Hepatic stellate cell (primary cell): ENCODE measurements around the gene ZDHHC5.
"Not testable (repeated sequence)": the region's sequence is repeated elsewhere in the genome, so short reads cannot be mapped to it uniquely, and the experiment has no call there.

Source experiments
- DNase-seq: peaks from one replicate; pipeline ENCODE4 v3.0.0; 2011; ENCODE audit warnings: low spot score

The ZDHHC5 gene

DNA sequence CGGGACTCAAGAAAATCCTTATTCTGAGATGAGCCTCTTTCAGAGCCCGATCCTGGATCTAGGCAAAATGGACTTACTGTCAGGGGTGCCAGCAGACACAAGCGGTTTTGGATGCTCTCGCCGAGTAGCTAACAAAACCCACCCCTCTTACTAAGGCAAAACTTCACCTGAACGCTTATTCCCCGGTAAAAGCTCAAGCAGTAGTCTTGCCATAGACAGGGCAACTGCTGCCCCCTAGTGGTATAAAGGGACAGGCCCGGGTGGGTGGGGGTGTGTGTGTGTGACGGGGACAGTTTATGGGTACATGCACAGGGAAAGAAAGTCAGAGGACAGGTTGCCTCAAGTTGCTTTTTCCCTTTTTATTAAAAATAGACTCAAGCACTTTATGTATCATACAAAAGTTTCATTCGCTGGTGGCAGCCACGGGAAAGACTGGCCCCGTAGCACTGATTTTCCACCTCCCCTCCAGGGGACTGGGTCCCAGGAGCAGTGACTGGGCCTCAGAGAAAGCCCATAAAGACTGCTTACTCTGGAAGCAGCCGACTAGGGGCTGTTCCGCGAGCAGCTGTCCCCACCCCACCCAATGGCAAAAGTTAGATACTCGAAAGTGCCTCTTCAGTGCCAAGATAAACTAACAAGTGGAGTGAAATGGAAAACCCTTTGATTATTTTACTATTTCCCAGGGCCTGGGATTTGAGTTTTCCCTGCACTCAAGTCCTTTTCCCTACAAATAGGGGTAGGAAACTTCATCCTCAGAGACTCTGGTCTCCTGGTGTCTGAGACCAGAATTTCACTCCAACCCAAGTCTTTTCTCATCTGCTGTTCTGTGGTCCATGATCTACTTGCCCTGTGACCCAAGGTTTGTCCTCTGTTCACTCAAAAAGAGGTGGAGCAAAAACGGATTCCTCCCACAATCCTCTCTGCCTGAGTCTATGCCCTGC lies 22.9 kb upstream of the ZDHHC5 start:
- DNase-seq = peak; percentile 82

DNA sequence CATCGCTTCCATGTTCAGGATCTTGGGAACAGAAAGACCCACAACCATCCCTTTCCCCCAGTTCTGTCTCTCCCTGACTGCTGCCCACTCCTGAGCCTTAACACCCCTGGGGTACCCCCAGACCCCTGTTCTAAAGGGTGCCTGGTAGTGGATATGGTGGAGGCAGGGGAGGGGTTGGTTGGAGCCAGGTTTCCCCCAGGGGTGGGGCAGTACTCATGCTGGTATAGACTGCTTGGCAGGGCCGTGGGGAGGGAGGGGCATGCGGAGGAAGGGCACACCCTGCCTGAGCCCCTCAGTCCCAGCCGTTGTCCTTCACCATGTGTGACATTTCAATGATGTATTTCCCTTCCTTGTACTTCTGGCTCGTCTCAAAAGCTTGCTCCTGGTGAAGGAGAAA lies 22.2 kb upstream of the ZDHHC5 start:
- DNase-seq = no peak

DNA sequence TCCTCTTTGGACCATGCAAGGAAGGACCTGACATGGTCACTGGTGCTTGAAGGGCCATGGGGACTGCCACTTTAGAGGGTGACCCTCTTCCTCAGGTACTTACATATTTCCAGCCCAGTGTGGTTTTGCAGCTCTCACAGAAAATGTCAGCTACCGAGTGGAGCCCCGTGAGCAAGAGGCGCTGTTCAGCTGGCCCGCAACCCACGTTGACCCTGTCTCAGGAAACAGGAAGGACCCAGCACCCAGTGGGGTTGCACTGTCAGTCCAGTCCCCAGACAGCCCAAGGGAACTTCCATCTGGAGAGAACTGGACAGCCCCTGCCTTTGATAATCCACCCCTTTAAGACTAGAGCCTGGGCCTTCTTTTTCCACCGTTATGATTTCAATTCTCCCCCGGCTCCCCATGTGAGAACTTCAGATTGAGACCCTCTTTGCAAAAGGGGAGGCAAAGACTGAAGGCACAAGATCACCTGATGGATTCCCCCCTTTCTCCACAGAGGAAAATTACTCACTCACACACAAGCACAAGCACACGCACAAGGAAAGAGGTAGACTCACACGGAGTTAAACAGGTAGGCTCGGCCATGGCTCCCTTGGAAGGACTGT lies 21.6 kb upstream of the ZDHHC5 start:
- no peak for DNase-seq

DNA sequence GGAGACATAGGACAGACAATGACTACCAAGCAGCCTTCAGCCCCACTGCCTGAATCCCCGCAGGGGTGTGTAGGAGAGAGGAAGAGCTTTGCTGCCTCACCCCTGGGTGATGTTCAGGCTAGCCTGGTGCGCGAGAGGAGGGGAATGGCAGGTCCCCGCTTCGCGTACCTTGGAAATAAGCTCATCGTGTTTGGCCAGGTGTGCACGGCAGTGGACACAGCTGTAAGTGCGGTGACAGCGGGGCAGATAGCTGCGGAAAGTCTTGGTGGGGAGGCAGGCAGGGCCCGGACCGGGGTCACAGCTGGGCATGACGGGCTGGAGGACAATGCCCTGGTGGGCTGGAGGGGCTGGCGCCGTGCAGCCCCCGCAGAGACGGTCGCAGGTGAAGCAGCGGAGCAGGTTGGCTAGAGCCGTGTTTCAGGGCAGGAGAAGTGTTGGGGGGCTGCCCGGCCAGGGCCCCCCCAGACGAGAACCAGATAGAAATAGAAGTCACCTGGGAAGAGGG lies 21.1 kb upstream of the ZDHHC5 start:
- DNase-seq = no peak

DNA sequence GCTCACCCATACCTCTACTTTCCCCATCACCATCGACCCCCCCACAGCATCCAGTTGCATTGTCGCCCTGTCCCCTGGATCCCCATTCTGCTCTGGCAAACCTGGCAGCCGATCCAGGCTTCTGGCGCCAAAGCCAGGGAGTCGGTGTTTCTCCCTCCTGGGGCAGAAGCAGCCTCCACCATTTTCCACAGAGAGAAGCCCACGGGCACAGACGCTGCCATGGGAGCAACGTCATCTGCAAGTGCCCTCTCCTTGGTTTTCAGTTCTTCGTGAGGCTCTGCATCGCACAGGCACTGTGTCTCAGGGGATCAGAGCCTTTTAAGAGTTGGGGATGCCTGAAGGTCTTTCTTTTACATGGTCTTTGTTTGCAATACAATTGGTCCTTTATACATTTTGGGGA lies 20.5 kb upstream of the ZDHHC5 start:
- DNase-seq = no peak

DNA sequence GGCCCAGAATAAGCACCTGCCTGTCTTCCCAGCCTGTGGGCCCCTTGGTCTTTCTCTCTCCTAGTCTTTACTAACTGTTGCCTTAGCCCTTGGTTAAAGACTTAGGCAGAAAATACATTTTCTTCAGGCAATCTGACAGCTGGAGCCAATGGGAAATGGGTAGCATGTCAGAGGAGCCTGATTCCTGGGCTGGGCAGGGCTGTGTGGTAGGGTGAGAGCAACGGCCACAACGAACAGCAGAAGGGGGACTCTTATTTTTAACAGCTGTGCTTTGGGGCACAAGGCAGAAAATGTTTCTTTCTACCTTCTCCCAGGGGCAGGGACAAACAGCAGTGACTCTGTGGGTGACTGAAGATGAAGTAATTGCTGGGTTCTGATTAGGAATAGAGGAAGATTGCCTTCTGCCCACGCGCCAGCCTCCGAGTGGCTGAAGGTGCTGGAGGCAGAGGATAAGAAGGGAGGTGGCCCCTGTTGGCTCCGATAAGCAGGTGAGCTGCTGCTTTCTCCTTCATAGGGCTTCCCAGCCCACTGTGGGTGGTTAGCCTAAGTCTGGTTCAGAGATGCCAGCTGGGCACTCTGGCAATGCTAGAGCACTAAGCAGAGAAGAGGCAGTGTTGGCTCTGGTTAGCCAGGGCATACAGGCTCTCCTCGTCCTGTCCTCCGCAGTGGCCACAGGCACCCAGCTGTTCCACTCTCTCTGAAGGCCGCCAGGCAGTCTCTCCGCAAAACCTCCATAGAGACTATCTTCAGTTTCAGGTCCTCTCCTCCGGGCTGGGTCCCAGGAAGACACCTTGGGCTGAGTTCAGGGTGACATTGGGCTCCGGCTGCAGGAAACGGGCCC lies 19.7 kb upstream of the ZDHHC5 start:
- no peak for DNase-seq

DNA sequence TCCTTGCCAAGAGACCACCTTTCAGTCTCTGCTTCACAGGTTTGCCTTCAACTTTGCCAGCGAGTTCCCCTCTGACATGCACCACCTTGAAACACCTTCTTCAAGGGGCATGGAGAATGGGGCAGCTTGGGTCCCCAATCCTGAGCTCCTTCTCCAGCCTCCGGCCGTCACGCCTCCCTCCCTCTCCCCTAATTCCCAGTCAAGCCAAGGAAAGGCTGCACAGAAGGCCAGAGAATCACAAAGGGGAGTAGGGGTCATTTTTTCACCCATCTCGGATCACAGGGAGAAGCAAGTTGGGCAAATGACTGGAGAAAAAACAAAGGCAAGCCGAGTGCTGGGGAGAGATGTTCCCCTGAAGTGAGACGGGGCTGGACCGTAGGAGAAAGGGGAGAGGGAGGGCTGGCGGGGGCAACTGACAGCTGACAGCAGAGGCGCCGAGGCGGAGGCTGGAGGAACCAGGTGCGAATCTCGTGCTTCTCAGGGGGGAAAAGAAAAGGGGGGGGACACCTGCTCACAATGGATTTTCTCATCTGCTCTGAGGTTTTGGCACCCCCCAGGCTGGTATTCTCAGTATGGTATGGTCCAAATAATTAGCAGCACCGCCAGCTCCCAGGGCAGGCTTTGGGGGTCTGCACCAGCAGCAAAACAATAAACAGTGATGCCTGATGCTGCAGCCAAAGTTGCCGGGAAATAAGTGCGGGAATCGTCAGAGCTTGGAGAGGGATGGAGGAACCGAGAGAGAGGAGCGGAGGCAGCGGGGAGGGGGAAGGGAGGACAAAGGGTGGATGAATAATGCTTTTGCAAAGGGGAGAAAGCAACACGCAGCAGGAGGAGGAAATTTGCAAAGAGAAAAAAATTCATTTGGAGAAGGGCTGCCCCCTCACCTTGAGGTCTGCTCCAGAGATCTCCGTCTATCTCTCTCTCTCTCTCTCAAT lies 18.8 kb upstream of the ZDHHC5 start:
- no peak for DNase-seq

DNA sequence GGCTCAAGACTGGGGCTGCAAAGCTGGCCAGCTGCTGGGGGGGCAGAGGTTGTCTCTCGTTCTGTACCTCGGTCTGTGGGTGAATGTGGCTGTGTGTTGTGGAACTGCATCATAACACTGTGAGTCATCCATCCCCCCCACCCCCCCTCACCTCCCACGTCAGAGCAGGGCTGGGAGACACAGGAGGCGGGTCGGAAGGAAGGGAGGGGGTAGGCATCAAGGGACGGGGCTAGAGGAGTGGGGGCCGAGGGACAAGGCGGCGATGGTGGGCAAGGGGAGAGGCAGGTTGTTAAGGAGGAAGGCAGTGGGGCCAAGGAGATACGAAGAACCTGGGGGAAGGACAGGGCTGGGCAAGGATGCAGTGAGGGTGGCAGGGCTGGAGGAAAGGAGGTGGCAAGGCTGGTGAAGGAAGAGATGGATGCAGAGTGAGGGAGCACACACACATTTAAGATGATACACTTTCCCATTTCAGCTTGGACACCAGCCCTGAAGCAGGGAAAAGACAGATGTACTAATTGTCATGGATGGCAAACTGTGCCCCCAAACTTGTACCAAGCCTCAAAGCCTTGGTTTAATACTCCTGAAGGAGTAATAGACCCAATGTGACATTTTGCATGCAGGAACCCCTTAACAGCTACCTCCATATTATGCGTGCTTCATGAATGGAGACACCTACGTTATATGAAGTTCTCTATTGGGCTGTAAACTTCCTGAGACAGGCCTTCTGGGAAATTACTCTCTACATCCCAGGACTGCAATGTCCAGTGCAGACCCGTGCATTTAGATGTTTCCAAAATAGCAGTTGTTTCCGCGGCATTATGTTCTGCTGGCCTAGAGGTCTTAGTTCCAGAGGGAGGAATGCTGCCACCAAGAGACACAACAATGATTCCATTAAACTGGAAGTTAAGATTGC lies 17.8 kb upstream of the ZDHHC5 start, which contains the start of gene YPEL4:
Gene YPEL4 (minus strand): TSS at position 87 of the 913 bp plus-strand sequence. CDS start 2,805 bp downstream, outside the sequence.
- DNase-seq = peak; percentile 88

DNA sequence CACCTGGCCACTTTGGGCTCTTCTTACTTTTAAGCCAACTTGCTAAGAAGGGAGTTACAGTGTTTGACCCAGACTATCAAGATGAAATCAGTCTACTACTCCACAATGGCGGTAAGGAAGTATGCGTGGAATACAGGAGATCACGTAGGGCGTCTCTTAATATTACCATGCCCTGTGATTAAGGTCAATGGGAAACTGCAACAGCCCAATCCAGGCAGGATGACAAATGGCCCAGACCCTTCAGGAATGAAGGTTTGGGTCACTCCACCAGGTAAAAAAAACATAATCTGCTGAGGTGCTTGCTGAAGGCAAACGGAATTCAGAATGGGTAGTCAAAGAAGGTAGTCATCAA lies 17.2 kb upstream of the ZDHHC5 start:
- DNase-seq = no peak

DNA sequence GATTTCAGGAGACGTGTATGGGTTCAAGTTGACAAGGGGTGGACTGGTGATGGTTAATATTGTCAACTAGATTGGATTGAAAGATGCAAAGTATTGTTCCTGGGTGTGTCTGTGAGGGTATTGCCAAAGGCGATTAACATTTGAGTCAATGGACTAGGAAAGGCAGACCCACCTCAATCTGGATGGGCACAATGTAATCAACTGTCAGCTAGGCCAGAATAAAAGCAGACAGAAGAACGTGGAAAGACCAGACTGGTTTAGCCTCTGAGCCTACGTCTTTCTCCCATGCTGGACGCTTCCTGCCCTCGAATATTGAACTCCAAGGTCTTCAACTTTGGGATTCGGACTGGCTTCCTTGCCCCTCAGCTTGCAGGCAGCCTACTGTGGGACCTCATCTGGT lies 16.5 kb upstream of the ZDHHC5 start:
- no peak for DNase-seq

DNA sequence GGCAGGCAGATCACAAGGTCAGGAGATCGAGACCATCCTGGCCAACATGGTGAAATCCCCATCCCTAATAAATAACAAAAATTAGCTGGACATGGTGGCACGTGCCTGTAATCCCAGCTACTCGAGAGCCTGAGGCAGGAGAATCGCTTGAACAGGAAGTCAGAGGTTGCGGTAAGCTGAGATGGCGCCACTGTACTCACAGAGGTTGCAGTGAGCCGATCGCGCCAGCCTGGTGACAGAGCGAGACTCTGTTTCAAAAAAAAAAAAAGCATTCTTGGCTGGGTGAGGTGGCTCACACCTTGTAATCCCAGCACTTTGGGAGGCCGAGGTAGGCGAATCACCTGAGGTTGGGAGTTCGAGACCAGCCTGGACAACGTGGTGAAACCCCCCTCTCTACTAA lies 15.7 kb upstream of the ZDHHC5 start:
- DNase-seq = not testable (repeated sequence)

DNA sequence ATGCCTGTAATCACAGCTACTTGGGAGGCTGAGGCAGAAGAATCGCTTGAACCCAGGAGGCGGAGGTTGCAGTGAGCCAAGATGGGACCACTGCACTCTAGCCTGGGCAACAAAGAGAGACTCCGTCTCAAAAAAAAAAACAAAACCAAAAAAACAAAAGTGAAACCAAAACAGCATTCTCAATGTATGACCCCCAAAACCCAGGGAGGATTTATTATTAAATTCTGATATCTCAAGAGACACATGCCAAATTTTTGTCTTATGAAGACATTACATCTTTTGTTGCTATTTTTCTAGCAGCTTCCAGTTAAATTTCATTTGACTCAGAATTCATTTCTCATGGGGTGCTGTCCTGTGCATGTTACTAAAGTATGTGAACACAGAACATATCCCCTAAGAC lies 15.3 kb upstream of the ZDHHC5 start:
- no peak for DNase-seq

DNA sequence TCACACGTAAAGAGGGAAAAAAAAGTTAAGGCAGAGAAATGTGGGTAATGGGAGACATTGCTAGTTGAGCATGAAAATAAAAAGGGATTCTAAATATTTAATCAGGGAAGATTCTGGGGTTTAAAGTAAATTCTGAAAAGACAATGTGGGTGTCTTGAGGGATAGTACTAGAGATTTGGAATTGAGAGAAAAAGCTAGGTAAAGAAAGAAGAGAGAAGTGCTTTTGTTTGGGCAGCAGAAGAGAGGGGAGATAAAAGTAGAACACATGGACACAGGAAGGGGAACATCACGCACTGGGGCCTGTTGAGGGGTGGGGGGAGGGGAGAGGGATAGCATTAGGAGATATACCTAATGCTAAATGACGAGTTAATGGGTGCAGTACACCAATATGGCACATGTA lies 14.8 kb upstream of the ZDHHC5 start:
- no peak for DNase-seq

DNA sequence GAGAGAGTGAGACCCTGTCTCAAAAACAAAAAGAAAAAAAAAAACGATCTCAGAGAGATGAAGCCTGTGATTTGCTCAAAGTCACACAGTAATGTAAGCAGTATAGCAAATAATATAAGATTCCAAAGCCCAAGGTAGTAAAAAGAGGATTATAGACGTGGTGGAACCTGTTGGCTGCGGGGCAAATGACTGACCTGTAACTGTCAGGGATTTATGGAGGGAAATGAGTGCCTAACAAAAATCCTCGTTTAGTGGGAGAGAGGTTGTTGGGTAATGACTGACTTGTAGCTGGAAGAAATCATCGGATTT lies 11.1 kb upstream of the ZDHHC5 start:
- DNase-seq = no peak

DNA sequence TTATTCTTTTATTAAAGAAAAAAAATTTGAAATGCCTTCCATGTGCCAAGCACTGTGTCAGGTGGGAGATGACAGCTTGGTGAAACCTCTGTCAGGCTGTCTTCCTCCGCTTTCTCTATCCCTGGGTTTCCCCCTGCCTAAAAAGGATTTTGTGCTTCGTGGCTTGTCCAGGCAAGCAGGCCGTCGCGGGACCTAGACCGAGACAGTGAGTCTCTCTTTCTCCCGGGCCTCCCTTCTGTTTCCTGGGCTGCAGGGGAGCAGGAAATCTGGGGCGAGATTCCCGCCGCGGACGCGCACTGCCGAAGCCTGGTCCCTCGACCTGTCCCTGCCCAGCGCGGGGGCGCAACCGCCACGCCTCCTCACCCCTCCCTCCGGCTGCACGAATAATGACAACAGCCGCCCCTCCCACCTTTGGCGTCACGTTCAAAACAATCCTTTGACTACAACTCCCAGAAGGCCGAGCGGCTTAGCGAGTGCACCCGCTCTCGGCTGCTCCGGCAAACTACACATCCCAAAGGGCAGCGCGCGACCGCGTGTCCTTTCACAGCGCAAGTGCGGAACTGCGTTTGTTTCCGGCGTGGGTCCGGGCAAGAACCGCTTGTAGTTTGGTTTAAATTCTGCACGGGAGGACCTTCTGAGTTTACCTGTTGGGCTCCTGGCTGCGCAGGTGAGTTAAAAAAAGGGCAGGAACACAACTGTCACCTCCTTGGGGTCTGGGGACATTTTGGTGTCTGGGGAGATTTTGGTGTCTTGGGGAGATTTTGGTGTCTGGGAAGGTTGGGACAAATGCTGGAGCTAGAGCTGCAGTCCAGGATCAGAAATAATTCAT lies 10.5 kb upstream of the ZDHHC5 start, which contains the start of gene CLP1:
Gene CLP1 (plus strand): TSS at position 569 of the 829 bp plus-strand sequence. CDS start 1,715 bp downstream, outside the sequence.
- DNase-seq = peak; percentile 93

DNA sequence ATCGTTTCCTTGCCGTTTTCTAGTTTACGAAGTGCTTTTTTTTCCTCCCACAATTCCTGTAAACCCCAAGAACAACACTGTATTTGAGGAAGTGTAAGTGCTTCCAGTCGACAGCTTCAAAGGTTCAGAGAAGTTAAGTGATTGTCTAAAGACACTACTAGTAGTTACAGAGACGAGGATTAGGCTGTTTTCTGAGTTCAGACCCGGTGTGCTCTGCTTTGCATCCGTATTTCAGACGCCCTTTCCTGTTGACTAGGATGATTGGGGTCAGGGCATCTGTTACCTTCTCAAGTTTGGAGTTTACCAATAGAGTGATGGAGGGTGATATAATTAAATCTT lies 9.9 kb upstream of the ZDHHC5 start:
- DNase-seq = no peak

DNA sequence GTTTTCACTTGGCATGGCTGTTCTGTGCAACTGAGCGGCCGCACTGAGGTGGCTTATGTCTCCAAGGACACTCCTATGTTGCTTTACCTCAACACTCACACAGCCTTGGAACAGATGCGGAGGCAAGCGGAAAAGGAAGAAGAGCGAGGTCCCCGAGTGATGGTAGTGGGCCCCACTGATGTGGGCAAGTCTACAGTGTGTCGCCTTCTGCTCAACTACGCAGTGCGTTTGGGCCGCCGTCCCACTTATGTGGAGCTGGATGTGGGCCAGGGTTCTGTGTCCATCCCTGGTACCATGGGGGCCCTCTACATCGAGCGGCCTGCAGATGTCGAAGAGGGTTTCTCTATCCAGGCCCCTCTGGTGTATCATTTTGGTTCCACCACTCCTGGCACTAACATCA lies 8.2 kb upstream of the ZDHHC5 start:
- DNase-seq = no peak

DNA sequence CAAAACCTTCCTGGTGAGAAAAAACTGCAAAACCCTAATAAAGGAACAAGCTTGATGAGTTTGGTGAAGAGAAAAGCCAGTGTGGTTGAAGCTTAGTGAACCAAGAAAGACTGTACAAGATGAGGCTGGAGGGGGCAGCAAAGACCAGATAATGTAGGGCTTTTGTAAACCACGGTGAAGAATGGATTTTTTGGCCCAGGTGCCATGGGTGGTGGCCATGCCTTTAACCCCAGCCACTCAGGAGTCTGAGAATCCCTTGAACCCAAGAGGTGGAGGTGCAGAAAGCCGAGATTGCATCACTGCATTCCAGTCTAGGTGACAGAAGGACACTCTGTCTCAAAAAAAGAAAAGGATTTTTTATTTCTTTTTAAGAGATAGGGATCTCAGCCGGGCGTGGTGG lies 5.0 kb upstream of the ZDHHC5 start:
- DNase-seq = no peak

DNA sequence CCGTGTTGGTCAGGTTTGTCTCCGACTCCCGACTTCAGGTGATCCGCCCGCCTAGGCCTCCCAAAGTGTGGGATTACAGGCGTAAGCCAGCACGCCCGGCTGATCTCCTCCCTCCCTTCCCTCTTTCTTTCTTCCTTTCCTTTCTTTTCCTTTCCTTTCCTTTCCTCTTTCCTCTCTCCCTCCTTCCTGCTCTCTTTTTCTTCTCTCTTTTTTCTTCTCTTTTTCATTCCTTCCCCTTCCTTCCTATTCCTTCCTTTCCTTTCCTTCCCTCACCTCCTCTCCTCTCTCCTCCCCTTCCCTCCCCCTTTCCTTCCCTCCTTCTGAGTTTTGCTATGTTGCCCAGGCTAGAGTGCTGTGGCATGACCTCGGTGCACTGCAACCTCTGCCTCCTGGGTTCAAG lies 3.9 kb upstream of the ZDHHC5 start:
- DNase-seq = no peak
